KBM-7 (cell line): Measurements from ENCODE around the gene POLN.

Experiments used
- DNase-seq: peaks from one replicate; pipeline ENCODE4 v3.0.0-alpha.2; 2015
- in situ Hi-C: fragments of 300-500 bp; cut with MboI; formaldehyde crosslinking; loops from 2 replicates; pipeline ENCODE4 v1.14.3; 2020; ENCODE audit warnings: low sequenced_read_pairs, low pct_unique_long_range_greater_than_20kb, mixed read lengths

The POLN gene

GRCh38 chr4:2141762-2142451 lies 100.0 kb downstream of the POLN start:
- in situ Hi-C loops: no loop called here

GRCh38 chr4:2141022-2141761 lies 100.7 kb downstream of the POLN start:
- DNase-seq: no peak
- in situ Hi-C loops: no loop called here

More at GRCh38 chr4:2141762-2142451, 100.0 kb downstream of the POLN start:
- no peak for DNase-seq

- no peak for DNase-seq
- in situ Hi-C loops: no loop called here
These were observed 102.9 kb downstream of the POLN start for GRCh38 chr4:2138846-2139500.

- no peak for DNase-seq
- in situ Hi-C loops: no loop called here
These were observed 105.2 kb downstream of the POLN start for GRCh38 chr4:2136726-2137125.

- peak; percentile 83 for DNase-seq
- in situ Hi-C loops: no loop called here
These were observed 106.8 kb downstream of the POLN start for GRCh38 chr4:2135083-2135482.

- peak; percentile 3 for DNase-seq
- in situ Hi-C loops: no loop called here
These were observed 109.5 kb downstream of the POLN start for GRCh38 chr4:2132438-2132837.

GRCh38 chr4:2127609-2128332 lies 114.2 kb downstream of the POLN start:
- in situ Hi-C loops: no loop called here
- no peak for DNase-seq

- no peak for DNase-seq
- in situ Hi-C loops: no loop called here
These were observed 115.4 kb downstream of the POLN start for GRCh38 chr4:2126309-2127043.

- no peak for DNase-seq
- in situ Hi-C loops: no loop called here
These were observed 116.1 kb downstream of the POLN start for GRCh38 chr4:2125831-2126230.

- no peak for DNase-seq
- in situ Hi-C loops: no loop called here
These were observed 116.9 kb downstream of the POLN start for GRCh38 chr4:2125023-2125422.

- in situ Hi-C loops: no loop called here
- DNase-seq: no peak
These were observed 125.1 kb downstream of the POLN start for GRCh38 chr4:2116687-2117400.

GRCh38 chr4:2105559-2105958 lies 136.4 kb downstream of the POLN start:
- in situ Hi-C loops: no loop called here

GRCh38 chr4:2104556-2105345 lies 137.2 kb downstream of the POLN start:
- in situ Hi-C loops: no loop called here

More at GRCh38 chr4:2105559-2105958, 136.4 kb downstream of the POLN start:
- DNase-seq: no peak

GRCh38 chr4:2103843-2104547 lies 137.9 kb downstream of the POLN start:
- in situ Hi-C loops: no loop called here

More at GRCh38 chr4:2104556-2105345, 137.2 kb downstream of the POLN start:
- DNase-seq: no peak

GRCh38 chr4:2103127-2103842 lies 138.6 kb downstream of the POLN start:
- no peak for DNase-seq
- in situ Hi-C loops: no loop called here

More at GRCh38 chr4:2103843-2104547, 137.9 kb downstream of the POLN start:
- DNase-seq: peak; percentile 16
